H1 (cell line): Measurements from ENCODE around the gene TMEM163.

Experiments used
- CTCF ChIP-seq, 3 experiments: IDR thresholded peaks; 1 replicate in 2 of 3; 2 replicates in 1 of 3; pipeline versions ENCODE4 v1.5.1 to v1.6.1; 2011; ENCODE audit warnings: low read length in 3 of 3, mild to moderate bottlenecking in 3 of 3, inconsistent platforms in 2 of 3, low read depth in 1 of 3, moderate library complexity in 1 of 3; ENCODE audit not compliant: insufficient read depth in 1 of 3; ENCODE audit errors: control extremely low read depth in 1 of 3
- HDAC6 ChIP-seq: IDR thresholded peaks from one replicate; pipeline ENCODE4 v1.7.1; 2012; ENCODE audit warnings: low read depth, mild to moderate bottlenecking, inconsistent platforms, low read length, moderate library complexity
- USF2 ChIP-seq: IDR thresholded peaks from 2 replicates; pipeline ENCODE4 v1.6.1; 2011; ENCODE audit warnings: low read length, improper control_type of control experiment
- YY1 ChIP-seq: IDR thresholded peaks from 2 replicates; pipeline ENCODE4 v1.6.1; 2011; ENCODE audit warnings: low read depth, mild to moderate bottlenecking, low read length

GRCh38 chr2:134572314-134573084, 146.3 kb downstream of the TMEM163 start:
- TF ChIP-seq CTCF (IDR thresholded peaks at IDR 0.05; ENCODE audit: control extremely low read depth in 1 of 3, insufficient read depth in 1 of 3, low read depth in 1 of 3, low read length in 3 of 3): no peak
- TF ChIP-seq YY1: no peak
- TF ChIP-seq HDAC6: no peak
- TF ChIP-seq USF2: no peak
